GM12865 (cell line): Measurements from ENCODE around the gene TBC1D24.

Source experiments
- DNase-seq: peaks from one replicate; pipeline ENCODE4 v3.0.0; 2010; ENCODE audit warnings: low read depth
- H3K4me3 ChIP-seq: 2 replicates; pipeline ENCODE4 v1.5.1; 2011; ENCODE audit warnings: mild to moderate bottlenecking, low read depth, low read length, control low read depth
- CTCF ChIP-seq: IDR thresholded peaks from 2 replicates; pipeline ENCODE4 v1.5.1; 2011; ENCODE audit warnings: low read length, control low read depth, low read depth, inconsistent platforms; ENCODE audit not compliant: insufficient read depth; ENCODE audit errors: missing control alignments

TBC1D24 gene

GRCh38 chr16:2500430-2500917 is 25.5 kb downstream of the TBC1D24 start:
- TF ChIP-seq CTCF = no peak
- DNase-seq = no peak
- no peak overlapping the region for H3K4me3 ChIP-seq

GRCh38 chr16:2500918-2501750 is 26.2 kb downstream of the TBC1D24 start:
- H3K4me3 ChIP-seq = no peak overlapping the region
- DNase-seq = peak; percentile 81
- TF ChIP-seq CTCF = peak; percentile 98

- DNase-seq = no peak
- no peak for TF ChIP-seq CTCF
- no peak overlapping the region for H3K4me3 ChIP-seq
These were observed 27.3 kb downstream of the TBC1D24 start for GRCh38 chr16:2501946-2502895.

- no peak for DNase-seq
- no peak overlapping the region for H3K4me3 ChIP-seq
- no peak for TF ChIP-seq CTCF
These were observed 30.8 kb downstream of the TBC1D24 start for GRCh38 chr16:2505695-2506094.

GRCh38 chr16:2507052-2507659 is 32.2 kb downstream of the TBC1D24 start:
- peak; percentile 79 for DNase-seq
- peak; percentile 14 for TF ChIP-seq CTCF
- H3K4me3 ChIP-seq = no peak overlapping the region

- TF ChIP-seq CTCF = no peak
- no peak overlapping the region for H3K4me3 ChIP-seq
- DNase-seq = no peak
These were observed 32.7 kb downstream of the TBC1D24 start for GRCh38 chr16:2507665-2508064.
